ENCODE results near the gene VPS51. TPM values are rescaled to one million over a fixed set of nuclear protein-coding genes. Genes with fewer than 3 reads are reported as not detected.
A peak's percentile ranks its signal among the peaks of the same experiment; 100 is the strongest.

The VPS51 gene
- total and polyA plus RNA-seq, 10 of the 15 experiments (the other 5 are each of a cell fraction or from before 2014, with no cell fraction given) = 1.5 to 279 (median 53.2) TPM

DNA sequence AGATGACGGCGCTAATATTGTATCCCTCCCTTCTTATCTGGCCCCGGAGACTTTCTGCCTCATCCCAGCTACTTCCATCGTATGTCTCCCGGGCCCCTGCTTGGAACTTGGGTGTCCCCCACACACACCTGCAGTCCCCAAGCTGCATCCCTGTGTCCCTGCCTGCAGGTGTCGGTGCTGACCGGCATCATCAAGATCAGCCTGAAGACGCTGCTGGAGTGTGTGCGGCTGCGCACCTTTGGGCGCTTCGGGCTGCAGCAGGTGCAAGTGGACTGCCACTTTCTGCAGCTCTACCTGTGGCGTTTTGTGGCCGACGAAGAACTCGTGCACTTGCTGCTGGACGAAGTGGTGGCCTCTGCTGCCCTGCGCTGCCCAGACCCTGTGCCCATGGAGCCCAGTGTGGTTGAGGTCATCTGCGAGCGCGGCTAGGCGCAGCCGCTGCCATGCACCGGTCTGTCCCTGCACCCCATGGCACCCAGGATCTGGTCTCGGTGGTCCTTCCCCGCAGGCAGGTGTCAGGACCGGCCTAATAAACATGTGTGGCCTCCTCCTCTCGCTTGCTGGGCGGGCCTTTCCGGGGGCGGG, 15.2 kb downstream of the VPS51 start (continued):
- TF ChIP-seq STAT3 (IDR thresholded peaks at IDR 0.05; ENCODE audit: low read depth, low read length) (no peak), PAX5 (IDR thresholded peaks at IDR 0.05; ENCODE audit: borderline replicate concordance, low read depth, low read length) (no peak), USF2 (IDR thresholded peaks at IDR 0.05; ENCODE audit: borderline replicate concordance, low read depth, low read length) (no peak)

DNA sequence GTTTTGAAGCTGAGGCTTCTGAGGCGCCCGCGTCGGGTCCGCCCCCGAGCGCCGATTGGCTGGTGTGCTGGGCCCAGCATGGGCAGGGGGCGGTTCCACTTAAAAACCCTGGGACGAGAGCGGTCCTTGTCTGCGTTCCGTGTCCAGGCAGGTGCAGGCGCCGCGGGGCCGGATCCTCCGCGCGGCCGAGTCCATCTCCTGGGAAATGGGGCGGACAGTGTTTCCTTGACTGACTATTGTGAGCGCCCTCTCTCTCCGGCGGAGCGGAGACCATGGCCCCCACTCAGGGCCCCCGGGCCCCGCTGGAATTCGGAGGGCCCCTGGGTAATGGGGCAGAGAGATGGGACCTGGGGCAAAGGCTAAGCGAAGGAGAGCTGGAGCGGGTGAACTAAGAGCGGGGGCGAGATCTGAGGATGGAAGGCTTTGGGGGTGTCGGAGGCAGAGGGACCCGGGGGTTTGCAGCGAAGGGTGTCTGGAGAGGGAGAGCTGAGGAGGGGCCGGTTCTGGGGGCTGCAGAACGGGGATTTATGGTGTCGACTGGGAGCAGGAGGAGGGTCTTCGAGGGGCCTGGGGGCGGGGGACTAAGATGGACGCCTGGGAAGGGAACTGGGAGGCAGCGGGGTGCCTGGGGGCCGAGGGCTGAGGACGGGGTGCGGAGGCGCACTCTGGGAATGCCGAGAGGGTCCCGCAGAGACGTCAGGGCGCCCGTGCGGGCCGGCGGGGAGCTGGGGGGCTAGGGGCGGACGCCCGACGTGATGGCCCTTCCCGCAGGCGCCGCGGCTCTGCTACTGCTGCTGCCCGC, 15.9 kb downstream of the VPS51 start, which contains the start of gene TM7SF2:
TSS of gene TM7SF2 (plus strand) at position 129 of the 802 bp plus-strand sequence. CDS start at position 273, 144 bp downstream.
- Histone ChIP-seq H3K4me3 (peak within 1 kb of the TSS; percentile 85), H2AFZ (ENCODE audit: control insufficient read depth, low read depth, low read length) (peak within 1 kb of the TSS; percentile 50), H3K27ac (ENCODE audit: control insufficient read depth, insufficient read depth) (peak within 1 kb of the TSS; percentile 14), H3K27me3 (replicated peaks in 1 of 2; ENCODE audit: control insufficient read depth in 2 of 2, insufficient read depth in 2 of 2, low read length in 1 of 2) (no peaks in the 10 kb centered on the region), H3K79me2 (ENCODE audit: control insufficient read depth, insufficient read depth, low read length) (peaks cover 14% of the 10 kb centered on the region), H4K20me1 (ENCODE audit: control insufficient read depth, insufficient read depth) (no peaks in the 10 kb centered on the region; the same call in 1 of the 2 replicates), H3K4me1 (ENCODE audit: control insufficient read depth, insufficient read depth, low read length) (peaks cover 24% of the 10 kb centered on the region), H3K9ac (ENCODE audit: control insufficient read depth, insufficient read depth, low read length) (peak within 1 kb of the TSS; percentile 42), H3K36me3 (ENCODE audit: control insufficient read depth in 2 of 2, insufficient read depth in 2 of 2, low read length in 1 of 2) (peaks cover 8 to 18% of the 10 kb centered on the region in 2 experiments; a peak in 3 of 4 replicates), H3K9me3 (replicated peaks; ENCODE audit: control insufficient read depth, insufficient read depth, low read length) (no peaks in the 10 kb centered on the region), H3K4me2 (ENCODE audit: control insufficient read depth, insufficient read depth) (peak within 1 kb of the TSS; percentile 95)
- DNase-seq (ENCODE audit: low read depth, low spot score) (no peak), ATAC-seq (peak; percentile 89), FAIRE-seq (peak; percentile 81)
- TSS peak; percentile 18 for BruUV-seq (replicated peaks)
- intact Hi-C loops (cut with micrococcal nuclease; ENCODE audit: unreplicated experiment) (loop anchor here (5.0 to 10.0 kb wide), 4 partner anchors 70 to 337 kb away; partner anchors contain the start of genes ATG2A, CAPN1, DPF2 and SF1), in situ Hi-C loops (cut with MboI) (no loop called here)
- ChIA-PET SMC1A (ENCODE audit: uncharacterized antibody, unreplicated experiment) (interaction anchor here (1.2 to 3.1 kb wide), 6 partner anchors 9 to 263 kb away, joined by 3 to 27 read pairs (median 12); partner anchors contain the start of genes CAPN1, FAU and MRPL49), CTCF (interaction anchor here (0.7 to 6.3 kb wide), 32 partner anchors 8 to 310 kb away, joined by 3 to 93 read pairs (median 4); partner anchors contain the start of genes ARL2, CAPN1, CDC42EP2 and CDCA5), POLR2A (interaction anchor here (0.6 to 2.7 kb wide), 11 partner anchors 10 to 333 kb away, joined by 3 to 31 read pairs (median 4); partner anchors contain the start of genes ARL2, CAPN1, FAU and MRPL49), RAD21 (ENCODE audit: unreplicated experiment) (interaction anchor here (0.6 to 3.8 kb wide), 16 partner anchors 10 to 264 kb away, joined by 3 to 59 read pairs (median 4); partner anchors contain the start of genes ARL2, CAPN1, CDC42EP2 and DPF2)
- WGBS (ENCODE audit: insufficient coverage, insufficient replicate concordance, low lambda C conversion rate, missing lambda C conversion rate) = under 1% methylated on average over 47 of the region's 64 CpGs
- TF ChIP-seq KDM1A (IDR thresholded peaks at IDR 0.05; ENCODE audit: borderline replicate concordance) (no peak), CREB1 (IDR thresholded peaks at IDR 0.05; ENCODE audit: low read depth) (peak; percentile 34; the same call in 1 of the 2 replicates), ZBED1 (IDR thresholded peaks at IDR 0.05; ENCODE audit: borderline replicate concordance) (peak; percentile 8; the same call in 1 of the 2 replicates), ETV6 (conservative IDR thresholded peaks at IDR 0.05 in 1 of 2, IDR thresholded peaks at IDR 0.05 in 1 of 2; ENCODE audit: borderline replicate concordance in 1 of 2, low read depth in 1 of 2) (no peak), PAX5 (IDR thresholded peaks at IDR 0.05; ENCODE audit: borderline replicate concordance, low read depth, low read length) (no peak), RBBP5 (conservative IDR thresholded peaks at IDR 0.05) (no peak), CEBPB (IDR thresholded peaks at IDR 0.05; ENCODE audit: borderline replicate concordance in 1 of 2, low read depth in 2 of 2, low read length in 2 of 2) (no peak), CHD2 (IDR thresholded peaks at IDR 0.05; ENCODE audit: borderline replicate concordance, low read depth, low read length) (0 out of 2 replicates have a peak, but pooled peaks have one; percentile 2), SMC3 (IDR thresholded peaks at IDR 0.05; ENCODE audit: borderline replicate concordance, low read length) (no peak), CBFB (IDR thresholded peaks at IDR 0.05; ENCODE audit: low read depth) (no peak), MTA3 (IDR thresholded peaks at IDR 0.05; ENCODE audit: borderline replicate concordance, low read length) (no peak)
- TF ChIP-seq, protein P1, sequence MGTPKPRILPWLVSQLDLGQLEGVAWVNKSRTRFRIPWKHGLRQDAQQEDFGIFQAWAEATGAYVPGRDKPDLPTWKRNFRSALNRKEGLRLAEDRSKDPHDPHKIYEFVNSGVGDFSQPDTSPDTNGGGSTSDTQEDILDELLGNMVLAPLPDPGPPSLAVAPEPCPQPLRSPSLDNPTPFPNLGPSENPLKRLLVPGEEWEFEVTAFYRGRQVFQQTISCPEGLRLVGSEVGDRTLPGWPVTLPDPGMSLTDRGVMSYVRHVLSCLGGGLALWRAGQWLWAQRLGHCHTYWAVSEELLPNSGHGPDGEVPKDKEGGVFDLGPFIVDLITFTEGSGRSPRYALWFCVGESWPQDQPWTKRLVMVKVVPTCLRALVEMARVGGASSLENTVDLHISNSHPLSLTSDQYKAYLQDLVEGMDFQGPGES (IDR thresholded peaks at IDR 0.05) = peak; percentile 41; the same call in 1 of the 2 replicates

All from GM12878 (cell line).